Neural cell (in vitro differentiated cells): ENCODE measurements around the gene C16orf89. TPM values are rescaled to one million over a fixed set of nuclear protein-coding genes. Genes with fewer than 3 reads are reported as not detected.

Experiments used
- H2AFZ ChIP-seq: fragments of 200-600, 300-800 bp; sonication (generic), shearing (Covaris generic); 2 replicates; pipeline ENCODE4 v1.6.0; 2014; ENCODE audit warnings: low read depth, mild to moderate bottlenecking, antibody characterized with exemption, low read length, moderate library complexity
- H3F3A ChIP-seq: fragments of 200-600 bp; shearing (Covaris generic); 2 replicates; pipeline ENCODE4 v1.6.1; 2016; ENCODE audit warnings: mild to moderate bottlenecking, moderate library complexity, mixed read lengths, antibody characterized with exemption, low read length; ENCODE audit not compliant: insufficient read depth, poor library complexity, severe bottlenecking
- H3K27ac ChIP-seq: fragments of 200-600, 300-800 bp; sonication (generic), shearing (Covaris generic); 2 replicates; pipeline ENCODE4 v1.5.1; 2014; ENCODE audit warnings: mild to moderate bottlenecking, low read length, moderate library complexity
- H3K27me3 ChIP-seq: fragments of 300-800, 200-600 bp; sonication (generic), shearing (Covaris generic); 2 replicates; pipeline ENCODE4 v1.6.0; 2014; ENCODE audit warnings: mild to moderate bottlenecking, low read depth, low read length, moderate library complexity; ENCODE audit not compliant: insufficient read depth
- H3K36me3 ChIP-seq: fragments of 300-800, 200-600 bp; sonication (generic), shearing (Covaris generic); 2 replicates; pipeline ENCODE4 v1.5.1; 2014; ENCODE audit warnings: mild to moderate bottlenecking, antibody characterized with exemption, low read length, moderate library complexity; ENCODE audit not compliant: insufficient read depth
- H3K4me2 ChIP-seq: fragments of 300-800, 200-600 bp; sonication (generic), shearing (Covaris generic); 2 replicates; pipeline ENCODE4 v1.6.0; 2014; ENCODE audit warnings: mild to moderate bottlenecking, low read length
- H3K4me3 ChIP-seq: fragments of 300-800, 200-600 bp; sonication (generic), shearing (Covaris generic); 2 replicates; pipeline ENCODE4 v1.5.1; 2014; ENCODE audit warnings: mild to moderate bottlenecking, low read length, moderate library complexity
- H3K79me2 ChIP-seq: fragments of 200-600 bp; shearing (Covaris generic); replicated peaks from 2 replicates; pipeline ENCODE4 v1.6.0; 2014; ENCODE audit warnings: mild to moderate bottlenecking, low read length, moderate library complexity; ENCODE audit not compliant: insufficient read depth
- H3K9ac ChIP-seq: fragments of 300-800, 200-600 bp; sonication (generic), shearing (Covaris generic); 2 replicates; pipeline ENCODE4 v1.6.1; 2016; ENCODE audit warnings: mild to moderate bottlenecking, low read length, mixed read lengths
- H3K9me2 ChIP-seq: fragments of 200-600 bp; shearing (Covaris generic); 2 replicates; pipeline ENCODE4 v1.6.1; 2016; ENCODE audit warnings: mild to moderate bottlenecking, low read length, mixed read lengths; ENCODE audit not compliant: insufficient read depth
- H3K9me3 ChIP-seq: fragments of 200-600, 300-800 bp; sonication (generic), shearing (Covaris generic); 2 replicates; pipeline ENCODE4 v1.6.1; 2016; ENCODE audit warnings: mild to moderate bottlenecking, mixed run types, low read length, moderate library complexity, mixed read lengths
- H4K20me1 ChIP-seq: fragments of 200-600 bp; shearing (Covaris generic); 2 replicates; pipeline ENCODE4 v1.6.1; 2016; ENCODE audit warnings: mild to moderate bottlenecking, mixed run types; ENCODE audit not compliant: insufficient read depth
- EZH2 ChIP-seq: fragments of 200-600, 300-800 bp; shearing (Covaris generic), sonication (generic); IDR thresholded peaks from 2 replicates; pipeline ENCODE4 v1.6.1; 2014; ENCODE audit warnings: antibody characterized with exemption, low read length, borderline replicate concordance, mild to moderate bottlenecking; ENCODE audit not compliant: insufficient read depth, poor library complexity, severe bottlenecking
- POLR2AphosphoS5 ChIP-seq: IDR thresholded peaks from 2 replicates; pipeline ENCODE4 v1.6.1; 2012
- RAD21 ChIP-seq: fragments of 450-650 bp; conservative IDR thresholded peaks from 2 replicates; pipeline ENCODE4 v1.6.1; 2014; ENCODE audit warnings: antibody characterized with exemption, mild to moderate bottlenecking, moderate library complexity
- SMC3 ChIP-seq: fragments of 450-650 bp; conservative IDR thresholded peaks from 2 replicates; pipeline ENCODE4 v1.6.1; 2014; ENCODE audit warnings: antibody characterized with exemption, mild to moderate bottlenecking, moderate library complexity; ENCODE audit not compliant: poor library complexity
- polyA plus RNA-seq: library from polyadenylated mRNA; depleted of rRNA; stranded (reverse); fragments of >200 nt; gene quantifications from 2 replicates; pipeline ENCODE4 v1.2.3, GENCODE V29; 2014
- TF ChIP-seq, protein P1 (sequence below): fragments of 450-650 bp; IDR thresholded peaks from 2 replicates; pipeline ENCODE4 v1.5.1; 2014; ENCODE audit warnings: antibody characterized with exemption, mild to moderate bottlenecking, moderate library complexity; ENCODE audit not compliant: poor library complexity, severe bottlenecking
- TF ChIP-seq, protein P2 (sequence below): IDR thresholded peaks from 2 replicates; pipeline ENCODE4 v1.6.1; 2012; ENCODE audit warnings: borderline replicate concordance

C16orf89 gene
- polyA plus RNA-seq, 1 donor from 2014 or later: not detected

- no peak overlapping the region for H3K27ac ChIP-seq
- H3K4me3 ChIP-seq: no peak overlapping the region
- H3K79me2 ChIP-seq: no peaks in the 10 kb centered on the region
These were observed 35.4 kb downstream of the C16orf89 start for GRCh38 chr16:5030251-5030870.

DNA sequence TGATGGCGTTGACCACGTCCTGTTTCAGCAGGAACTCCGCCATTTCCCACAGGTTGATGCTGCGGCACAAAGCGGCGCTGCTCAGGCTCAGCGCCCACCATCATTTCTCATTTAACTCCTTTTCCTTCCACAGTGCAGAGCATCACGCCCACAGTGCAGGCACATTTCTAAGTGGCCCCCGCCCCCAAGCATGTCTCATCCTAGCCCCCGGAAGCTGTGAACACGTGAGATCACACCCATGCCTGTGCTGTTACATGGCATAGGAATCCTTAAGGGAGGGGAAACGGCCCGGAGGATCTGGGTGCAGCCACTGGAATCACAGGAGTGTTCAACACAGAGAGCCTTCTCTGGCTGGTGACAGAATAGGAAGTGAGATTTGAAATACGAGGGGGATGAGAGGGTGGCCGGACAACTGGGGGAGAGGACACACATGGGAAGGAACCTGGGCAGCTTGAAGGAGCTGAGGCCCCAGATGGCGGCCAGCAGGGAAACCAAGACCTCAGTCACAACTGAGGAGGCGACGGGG is 36.7 kb downstream of the C16orf89 start:
- TF ChIP-seq, protein P1, sequence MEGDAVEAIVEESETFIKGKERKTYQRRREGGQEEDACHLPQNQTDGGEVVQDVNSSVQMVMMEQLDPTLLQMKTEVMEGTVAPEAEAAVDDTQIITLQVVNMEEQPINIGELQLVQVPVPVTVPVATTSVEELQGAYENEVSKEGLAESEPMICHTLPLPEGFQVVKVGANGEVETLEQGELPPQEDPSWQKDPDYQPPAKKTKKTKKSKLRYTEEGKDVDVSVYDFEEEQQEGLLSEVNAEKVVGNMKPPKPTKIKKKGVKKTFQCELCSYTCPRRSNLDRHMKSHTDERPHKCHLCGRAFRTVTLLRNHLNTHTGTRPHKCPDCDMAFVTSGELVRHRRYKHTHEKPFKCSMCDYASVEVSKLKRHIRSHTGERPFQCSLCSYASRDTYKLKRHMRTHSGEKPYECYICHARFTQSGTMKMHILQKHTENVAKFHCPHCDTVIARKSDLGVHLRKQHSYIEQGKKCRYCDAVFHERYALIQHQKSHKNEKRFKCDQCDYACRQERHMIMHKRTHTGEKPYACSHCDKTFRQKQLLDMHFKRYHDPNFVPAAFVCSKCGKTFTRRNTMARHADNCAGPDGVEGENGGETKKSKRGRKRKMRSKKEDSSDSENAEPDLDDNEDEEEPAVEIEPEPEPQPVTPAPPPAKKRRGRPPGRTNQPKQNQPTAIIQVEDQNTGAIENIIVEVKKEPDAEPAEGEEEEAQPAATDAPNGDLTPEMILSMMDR: no peak
- no peak for TF ChIP-seq EZH2
- Histone ChIP-seq H3K9me2 (no peaks in the 10 kb centered on the region), H3K9me3 (no peaks in the 10 kb centered on the region), H3K9ac (no peak overlapping the region), H2AFZ (no peak overlapping the region), H3F3A (no peaks in the 10 kb centered on the region), H3K27ac (no peak overlapping the region), H3K4me2 (no peak overlapping the region), H3K79me2 (no peaks in the 10 kb centered on the region), H3K4me3 (no peak overlapping the region), H3K36me3 (no peaks in the 10 kb centered on the region), H3K27me3 (no peaks in the 10 kb centered on the region), H4K20me1 (no peaks in the 10 kb centered on the region)

More at GRCh38 chr16:5030251-5030870, 35.4 kb downstream of the C16orf89 start:
- H3K9me3 ChIP-seq: no peaks in the 10 kb centered on the region
- H3K9me2 ChIP-seq: no peaks in the 10 kb centered on the region
- TF ChIP-seq, protein P1: no peak
- TF ChIP-seq SMC3 (no peak), EZH2 (no peak), POLR2AphosphoS5 (no peak)
- H2AFZ ChIP-seq: no peak overlapping the region
- H3K36me3 ChIP-seq: no peaks in the 10 kb centered on the region
- H3K27me3 ChIP-seq: no peaks in the 10 kb centered on the region
- no peak overlapping the region for H3K9ac ChIP-seq
- H3F3A ChIP-seq: no peaks in the 10 kb centered on the region
- H4K20me1 ChIP-seq: no peaks in the 10 kb centered on the region
- no peak overlapping the region for H3K4me2 ChIP-seq

DNA sequence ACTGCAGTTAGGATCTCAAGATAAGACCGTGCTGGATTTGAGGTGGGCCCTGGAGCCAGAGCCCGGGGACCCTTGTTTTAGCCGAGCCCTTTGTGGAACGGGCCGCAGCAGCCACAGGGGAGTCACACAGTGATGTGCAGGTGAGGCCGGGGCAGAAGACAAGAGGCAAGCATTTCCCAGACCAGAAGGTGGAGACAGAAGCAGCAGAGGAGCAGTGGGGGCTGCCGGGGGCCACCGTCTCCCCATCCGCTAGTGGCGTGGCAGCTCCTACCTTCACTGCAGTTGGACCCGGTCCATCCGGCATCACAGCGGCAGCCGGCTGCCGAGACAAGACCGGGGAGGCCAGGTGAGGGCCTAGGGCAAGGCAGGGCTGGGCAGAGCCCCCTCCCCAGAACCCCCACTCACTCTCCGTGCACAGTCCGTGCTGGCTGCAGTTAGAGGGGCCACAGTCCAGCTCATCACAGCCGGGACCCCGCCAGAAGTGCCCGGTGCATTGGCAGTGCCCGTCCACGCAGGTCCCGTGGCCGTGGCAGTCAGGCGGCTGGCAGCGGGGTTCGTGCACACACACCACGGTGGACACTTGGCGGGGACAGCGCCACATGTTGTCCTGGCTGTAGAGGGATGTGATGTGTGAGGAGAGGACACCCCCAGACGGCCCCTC is 38.1 kb downstream of the C16orf89 start:
- H3K4me3 ChIP-seq: no peak overlapping the region
- no peaks in the 10 kb centered on the region for H4K20me1 ChIP-seq
- H3K9me3 ChIP-seq: no peaks in the 10 kb centered on the region
- H3K27ac ChIP-seq: no peak overlapping the region
- no peak overlapping the region for H2AFZ ChIP-seq
- no peak overlapping the region for H3K4me2 ChIP-seq
- H3F3A ChIP-seq: no peaks in the 10 kb centered on the region
- H3K36me3 ChIP-seq: no peaks in the 10 kb centered on the region
- no peaks in the 10 kb centered on the region for H3K27me3 ChIP-seq
- H3K79me2 ChIP-seq: no peaks in the 10 kb centered on the region
- TF ChIP-seq RAD21 (no peak), POLR2AphosphoS5 (no peak), SMC3 (no peak)
- TF ChIP-seq, protein P2, sequence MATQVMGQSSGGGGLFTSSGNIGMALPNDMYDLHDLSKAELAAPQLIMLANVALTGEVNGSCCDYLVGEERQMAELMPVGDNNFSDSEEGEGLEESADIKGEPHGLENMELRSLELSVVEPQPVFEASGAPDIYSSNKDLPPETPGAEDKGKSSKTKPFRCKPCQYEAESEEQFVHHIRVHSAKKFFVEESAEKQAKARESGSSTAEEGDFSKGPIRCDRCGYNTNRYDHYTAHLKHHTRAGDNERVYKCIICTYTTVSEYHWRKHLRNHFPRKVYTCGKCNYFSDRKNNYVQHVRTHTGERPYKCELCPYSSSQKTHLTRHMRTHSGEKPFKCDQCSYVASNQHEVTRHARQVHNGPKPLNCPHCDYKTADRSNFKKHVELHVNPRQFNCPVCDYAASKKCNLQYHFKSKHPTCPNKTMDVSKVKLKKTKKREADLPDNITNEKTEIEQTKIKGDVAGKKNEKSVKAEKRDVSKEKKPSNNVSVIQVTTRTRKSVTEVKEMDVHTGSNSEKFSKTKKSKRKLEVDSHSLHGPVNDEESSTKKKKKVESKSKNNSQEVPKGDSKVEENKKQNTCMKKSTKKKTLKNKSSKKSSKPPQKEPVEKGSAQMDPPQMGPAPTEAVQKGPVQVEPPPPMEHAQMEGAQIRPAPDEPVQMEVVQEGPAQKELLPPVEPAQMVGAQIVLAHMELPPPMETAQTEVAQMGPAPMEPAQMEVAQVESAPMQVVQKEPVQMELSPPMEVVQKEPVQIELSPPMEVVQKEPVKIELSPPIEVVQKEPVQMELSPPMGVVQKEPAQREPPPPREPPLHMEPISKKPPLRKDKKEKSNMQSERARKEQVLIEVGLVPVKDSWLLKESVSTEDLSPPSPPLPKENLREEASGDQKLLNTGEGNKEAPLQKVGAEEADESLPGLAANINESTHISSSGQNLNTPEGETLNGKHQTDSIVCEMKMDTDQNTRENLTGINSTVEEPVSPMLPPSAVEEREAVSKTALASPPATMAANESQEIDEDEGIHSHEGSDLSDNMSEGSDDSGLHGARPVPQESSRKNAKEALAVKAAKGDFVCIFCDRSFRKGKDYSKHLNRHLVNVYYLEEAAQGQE: no peak
- H3K9me2 ChIP-seq: no peaks in the 10 kb centered on the region
- no peak overlapping the region for H3K9ac ChIP-seq
